Liver (tissue), 9 donors: Measurements from ENCODE around the gene ZNF467. TPM values are rescaled to one million over a fixed set of nuclear protein-coding genes. Genes with fewer than 3 reads are reported as not detected.

Experiments
- DNase-seq: peaks from one replicate; pipeline ENCODE4 v3.0.0-alpha.2; 2017; ENCODE audit warnings: low spot score
- H3K27ac ChIP-seq, 2 donors: one replicate each; pipeline ENCODE4 v1.7.0; 2013; ENCODE audit warnings: inconsistent platforms in 2 of 2, low read length in 2 of 2, control low read depth in 1 of 2, low read depth in 1 of 2, mild to moderate bottlenecking in 1 of 2
- H3K27me3 ChIP-seq, 4 donors: one replicate each; pipeline versions ENCODE4 v1.6.1 to v1.7.0; 2013; ENCODE audit warnings: low read length in 3 of 4, inconsistent platforms in 1 of 4, mild to moderate bottlenecking in 1 of 4, moderate library complexity in 1 of 4; ENCODE audit not compliant: control insufficient read depth in 4 of 4, insufficient read depth in 4 of 4
- H3K36me3 ChIP-seq, 4 donors: one replicate each; pipeline versions ENCODE4 v1.6.1 to v1.7.0; 2013; ENCODE audit warnings: low read length in 3 of 4, mild to moderate bottlenecking in 3 of 4, low read depth in 1 of 4, moderate library complexity in 1 of 4; ENCODE audit not compliant: control insufficient read depth in 4 of 4, insufficient read depth in 3 of 4
- H3K4me1 ChIP-seq, 4 donors: one replicate each; pipeline versions ENCODE4 v1.6.1 to v1.7.0; 2013; ENCODE audit warnings: low read length in 3 of 4, mild to moderate bottlenecking in 3 of 4, moderate library complexity in 1 of 4; ENCODE audit not compliant: control insufficient read depth in 4 of 4, insufficient read depth in 4 of 4
- H3K4me3 ChIP-seq, 3 donors: one replicate each; pipeline versions ENCODE4 v1.6.1 to v1.7.0; 2013; ENCODE audit warnings: low read length in 3 of 3, control low read depth in 1 of 3, low read depth in 1 of 3, mild to moderate bottlenecking in 1 of 3
- H3K9ac ChIP-seq, 2 donors: one replicate each; pipeline ENCODE4 v1.7.0; 2013; ENCODE audit warnings: low read length in 2 of 2, mild to moderate bottlenecking in 2 of 2, moderate library complexity in 2 of 2, control low read depth in 1 of 2, low read depth in 1 of 2
- H3K9me3 ChIP-seq, 4 donors: one replicate each; pipeline versions ENCODE4 v1.6.1 to v1.7.0; 2013; ENCODE audit warnings: low read length in 3 of 4; ENCODE audit not compliant: control insufficient read depth in 4 of 4
- ATF3 ChIP-seq: IDR thresholded peaks from 2 replicates; pipeline ENCODE4 v1.6.1; 2016; ENCODE audit warnings: antibody characterized with exemption
- CTCF ChIP-seq: fragments of 150-350 bp; IDR thresholded peaks from 2 replicates; pipeline ENCODE4 v1.5.1; 2017; ENCODE audit warnings: improper control_type of control experiment, low read depth, low read length; ENCODE audit not compliant: missing input control
- EGR1 ChIP-seq, 2 donors: IDR thresholded peaks; 2 replicates each; pipeline ENCODE4 v1.6.1; 2016 to 2018; ENCODE audit warnings: antibody characterized with exemption in 2 of 2, low read depth in 2 of 2
- FOXA1 ChIP-seq: IDR thresholded peaks from 2 replicates; pipeline ENCODE4 v1.6.1; 2016; ENCODE audit warnings: antibody characterized with exemption
- FOXA2 ChIP-seq: IDR thresholded peaks from 2 replicates; pipeline ENCODE4 v1.6.1; 2016; ENCODE audit warnings: antibody characterized with exemption
- GABPA ChIP-seq, 2 donors: IDR thresholded peaks in 1 of 2; conservative IDR thresholded peaks in 1 of 2; 2 replicates each; pipeline ENCODE4 v1.6.1; 2016; ENCODE audit warnings: antibody characterized with exemption in 2 of 2, mild to moderate bottlenecking in 1 of 2, moderate library complexity in 1 of 2
- HNF4A ChIP-seq, 2 donors: conservative IDR thresholded peaks; 2 replicates each; pipeline ENCODE4 v1.6.1; 2016; ENCODE audit warnings: antibody characterized with exemption in 2 of 2, mild to moderate bottlenecking in 2 of 2
- HNF4G ChIP-seq: IDR thresholded peaks from 2 replicates; pipeline ENCODE4 v1.6.1; 2016; ENCODE audit warnings: antibody characterized with exemption
- JUND ChIP-seq, 2 donors: IDR thresholded peaks; 2 replicates each; pipeline ENCODE4 v1.6.1; 2016; ENCODE audit warnings: antibody characterized with exemption in 2 of 2
- NR2F2 ChIP-seq: IDR thresholded peaks from 2 replicates; pipeline ENCODE4 v1.6.1; 2016; ENCODE audit warnings: antibody characterized with exemption
- RAD21 ChIP-seq, 2 donors: IDR thresholded peaks; 2 replicates each; pipeline ENCODE4 v1.6.1; 2016; ENCODE audit warnings: antibody characterized with exemption in 2 of 2, mild to moderate bottlenecking in 2 of 2
- RXRA ChIP-seq, 2 donors: IDR thresholded peaks; 2 replicates each; pipeline ENCODE4 v1.6.1; 2017 to 2018; ENCODE audit warnings: antibody characterized with exemption in 2 of 2, mild to moderate bottlenecking in 1 of 2
- SP1 ChIP-seq: IDR thresholded peaks from 2 replicates; pipeline ENCODE4 v1.6.1; 2018; ENCODE audit warnings: antibody characterized with exemption, mild to moderate bottlenecking
- TAF1 ChIP-seq: conservative IDR thresholded peaks from 2 replicates; pipeline ENCODE4 v1.6.1; 2016; ENCODE audit warnings: antibody characterized with exemption, mild to moderate bottlenecking
- YY1 ChIP-seq: IDR thresholded peaks from 2 replicates; pipeline ENCODE4 v1.6.1; 2016; ENCODE audit warnings: antibody characterized with exemption, mild to moderate bottlenecking
- ZBTB33 ChIP-seq: IDR thresholded peaks from 2 replicates; pipeline ENCODE4 v1.6.1; 2016; ENCODE audit warnings: antibody characterized with exemption
- WGBS: extraction: QIAGEN DNeasy Blood & Tissue Kit; methylation state at CpG from one replicate; pipeline ENCODE4 v1.1.7; 2013; 5-methylcytosine and 5-hydroxymethylcytosine counted together
- polyA plus RNA-seq, 2 donors: library from polyadenylated mRNA; stranded (reverse) in 1 of 2; unstranded in 1 of 2; fragments of 200-250 nt in 1 of 2; fragments of >200 nt in 1 of 2; fragmentation: Nextera tagmentation in 1 of 2; extraction: Ambion mirVana in 1 of 2; gene quantifications; one replicate each; pipeline versions ENCODE4 v1.2.1 to v1.2.3, GENCODE V29; 2013 to 2015
- total RNA-seq, 2 donors: library from RNA; depleted of rRNA; stranded (reverse); fragments of >200 nt; gene quantifications; one replicate each; pipeline ENCODE4 v1.2.3, GENCODE V29; 2014
- TF ChIP-seq, protein P1 (sequence below): IDR thresholded peaks from 2 replicates; pipeline ENCODE4 v1.6.1; 2016; ENCODE audit warnings: antibody characterized with exemption
- TF ChIP-seq, protein P2 (sequence below): IDR thresholded peaks from 2 replicates; pipeline ENCODE4 v1.6.1; 2016; ENCODE audit warnings: antibody characterized with exemption, mild to moderate bottlenecking
- donor health status: healthy.
- donor health status: healthy.
- donor health status: healthy.
- donor health status: healthy.
- donor health status: healthy.

Gene ZNF467
- total and polyA plus RNA-seq, 4 donors: 2.8 to 4.0 (median 3.7) TPM

- no peak for DNase-seq
- 94% methylated on average over 28 of the region's 28 CpGs for WGBS
Observed at GRCh38 chr7:149819141-149819960, 46.0 kb upstream of the ZNF467 start.

More at GRCh38 chr7:149819141-149819960, 46.0 kb upstream of the ZNF467 start:
- Histone ChIP-seq H3K27ac (no peak overlapping the region), H3K4me1 (peaks cover 5 to 28% (median 13%) of the 10 kb centered on the region in 4 donors), H3K27me3 (no peaks in the 10 kb centered on the region), H3K4me3 (no peak overlapping the region), H3K36me3 (no peaks in the 10 kb centered on the region), H3K9me3 (no peaks in the 10 kb centered on the region), H3K9ac (no peak overlapping the region)
- TF ChIP-seq RXRA (IDR thresholded peaks at IDR 0.05) (no peak), SP1 (no peak), ZBTB33 (no peak), NR2F2 (no peak), FOXA1 (no peak), ATF3 (no peak), FOXA2 (no peak), YY1 (no peak), JUND (IDR thresholded peaks at IDR 0.05) (no peak), HNF4A (conservative IDR thresholded peaks at IDR 0.05) (no peak), RAD21 (IDR thresholded peaks at IDR 0.05) (no peak), CTCF (no peak), TAF1 (no peak), GABPA (IDR thresholded peaks at IDR 0.05 in 1 of 2, conservative IDR thresholded peaks at IDR 0.05 in 1 of 2) (no peak), HNF4G (no peak), EGR1 (IDR thresholded peaks at IDR 0.05; ENCODE audit: low read depth in 2 of 2) (no peak)
- TF ChIP-seq, protein P1, sequence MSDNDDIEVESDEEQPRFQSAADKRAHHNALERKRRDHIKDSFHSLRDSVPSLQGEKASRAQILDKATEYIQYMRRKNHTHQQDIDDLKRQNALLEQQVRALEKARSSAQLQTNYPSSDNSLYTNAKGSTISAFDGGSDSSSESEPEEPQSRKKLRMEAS: no peak
- TF ChIP-seq, protein P2, sequence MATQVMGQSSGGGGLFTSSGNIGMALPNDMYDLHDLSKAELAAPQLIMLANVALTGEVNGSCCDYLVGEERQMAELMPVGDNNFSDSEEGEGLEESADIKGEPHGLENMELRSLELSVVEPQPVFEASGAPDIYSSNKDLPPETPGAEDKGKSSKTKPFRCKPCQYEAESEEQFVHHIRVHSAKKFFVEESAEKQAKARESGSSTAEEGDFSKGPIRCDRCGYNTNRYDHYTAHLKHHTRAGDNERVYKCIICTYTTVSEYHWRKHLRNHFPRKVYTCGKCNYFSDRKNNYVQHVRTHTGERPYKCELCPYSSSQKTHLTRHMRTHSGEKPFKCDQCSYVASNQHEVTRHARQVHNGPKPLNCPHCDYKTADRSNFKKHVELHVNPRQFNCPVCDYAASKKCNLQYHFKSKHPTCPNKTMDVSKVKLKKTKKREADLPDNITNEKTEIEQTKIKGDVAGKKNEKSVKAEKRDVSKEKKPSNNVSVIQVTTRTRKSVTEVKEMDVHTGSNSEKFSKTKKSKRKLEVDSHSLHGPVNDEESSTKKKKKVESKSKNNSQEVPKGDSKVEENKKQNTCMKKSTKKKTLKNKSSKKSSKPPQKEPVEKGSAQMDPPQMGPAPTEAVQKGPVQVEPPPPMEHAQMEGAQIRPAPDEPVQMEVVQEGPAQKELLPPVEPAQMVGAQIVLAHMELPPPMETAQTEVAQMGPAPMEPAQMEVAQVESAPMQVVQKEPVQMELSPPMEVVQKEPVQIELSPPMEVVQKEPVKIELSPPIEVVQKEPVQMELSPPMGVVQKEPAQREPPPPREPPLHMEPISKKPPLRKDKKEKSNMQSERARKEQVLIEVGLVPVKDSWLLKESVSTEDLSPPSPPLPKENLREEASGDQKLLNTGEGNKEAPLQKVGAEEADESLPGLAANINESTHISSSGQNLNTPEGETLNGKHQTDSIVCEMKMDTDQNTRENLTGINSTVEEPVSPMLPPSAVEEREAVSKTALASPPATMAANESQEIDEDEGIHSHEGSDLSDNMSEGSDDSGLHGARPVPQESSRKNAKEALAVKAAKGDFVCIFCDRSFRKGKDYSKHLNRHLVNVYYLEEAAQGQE: no peak
